Measurements from ENCODE around the gene FAM98B.

- no peak for TF ChIP-seq EZH2 (IDR thresholded peaks at IDR 0.05; ENCODE audit: low read length)
- TF ChIP-seq CTCF (optimal IDR thresholded peaks at IDR 0.05 in 1 of 3, IDR thresholded peaks at IDR 0.05 in 1 of 3, conservative IDR thresholded peaks at IDR 0.05 in 1 of 3; ENCODE audit: extremely low read depth in 1 of 3, insufficient read depth in 2 of 3, low read length in 3 of 3), result no peak
Observed at GRCh38 chr15:38514601-38515000, 60.7 kb downstream of the FAM98B start.
